Uterus (tissue), 4 donors: ENCODE measurements around the gene BTBD19. TPM values are rescaled to one million over a fixed set of nuclear protein-coding genes. Genes with fewer than 3 reads are reported as not detected.
A peak's percentile ranks its signal among the peaks of the same experiment; 100 is the strongest.
"Not testable (repeated sequence)": the region's sequence is repeated elsewhere in the genome, so short reads cannot be mapped to it uniquely, and the experiment has no call there.

Experiments used
- DNase-seq, 2 donors: peaks; one replicate each; pipeline ENCODE4 v3.0.0-alpha.2; 2019 to 2020
- H3K27ac ChIP-seq, 2 donors: fragments of 200-600 bp; sonication (generic); 1 replicate in 1 of 2; 2 replicates in 1 of 2; pipeline ENCODE4 v1.5.1; 2016 to 2018
- H3K27me3 ChIP-seq, 2 donors: fragments of 200-600 bp; sonication (generic); one replicate each; pipeline ENCODE4 v1.5.1; 2018 to 2019; ENCODE audit warnings: control low read depth in 1 of 2
- H3K36me3 ChIP-seq, 2 donors: fragments of 200-600 bp; sonication (generic); one replicate each; pipeline ENCODE4 v1.5.1; 2019; ENCODE audit warnings: control low read depth in 1 of 2
- H3K4me1 ChIP-seq, 2 donors: fragments of 200-600 bp; sonication (generic); one replicate each; pipeline ENCODE4 v1.5.1; 2018 to 2019; ENCODE audit warnings: control low read depth in 1 of 2
- H3K4me3 ChIP-seq, 2 donors: fragments of 200-600 bp; sonication (generic); 1 replicate in 1 of 2; 2 replicates in 1 of 2; pipeline ENCODE4 v1.5.1; 2018 to 2019; ENCODE audit warnings: mild to moderate bottlenecking in 1 of 2
- H3K9me3 ChIP-seq, 2 donors: fragments of 200-600 bp; sonication (generic); one replicate each; pipeline ENCODE4 v1.5.1; 2019; ENCODE audit warnings: control low read depth in 1 of 2
- CTCF ChIP-seq, 4 experiments: fragments of 200-600 bp in 2 of 4; fragments of 450-650 bp in 2 of 4; sonication (generic) in 2 of 4; IDR thresholded peaks; one replicate each; pipeline ENCODE4 v1.5.1; 2016 to 2019; ENCODE audit warnings: antibody characterized with exemption in 4 of 4, mild to moderate bottlenecking in 2 of 4, moderate library complexity in 1 of 4
- POLR2A ChIP-seq, 2 donors: fragments of 450-650 bp; IDR thresholded peaks; one replicate each; pipeline ENCODE4 v1.6.1; 2016; ENCODE audit warnings: antibody characterized with exemption in 2 of 2, mild to moderate bottlenecking in 1 of 2, moderate library complexity in 1 of 2
- intact Hi-C: fragments of 100-400 bp; cut with DNase I; formaldehyde crosslinking; loops from one replicate; pipeline ENCODE4 v1.15.1; 2023; ENCODE audit warnings: low total_unique reads
- total RNA-seq, 4 donors: library from RNA; depleted of rRNA in 3 of 4; stranded (reverse); fragments of >200 nt in 3 of 4; gene quantifications; one replicate each; pipeline versions ENCODE4 v1.1.0 to v1.2.4, GENCODE V29; 2014 to 2023
- donor health status: DM: yes; HTN: yes; CAD: no.

The BTBD19 gene
- total RNA-seq, 4 donors from 2014 or later: 3.8 to 41.9 (median 6.6) TPM

GRCh38 chr1:44831516-44831915 lies 23.2 kb downstream of the BTBD19 start:
- H3K4me3 ChIP-seq: no peak overlapping the region
- TF ChIP-seq CTCF (IDR thresholded peaks at IDR 0.05) (no peak), POLR2A (IDR thresholded peaks at IDR 0.05) (no peak)
- intact Hi-C loops: loop anchor here (10.0 kb wide), 1 partner anchor 47 kb away; the partner anchor contains the start of gene BEST4
- no peak for DNase-seq
- no peak overlapping the region for H3K27ac ChIP-seq
- H3K4me1 ChIP-seq: no peaks in the 10 kb centered on the region
- H3K36me3 ChIP-seq: no peaks in the 10 kb centered on the region
- no peaks in the 10 kb centered on the region for H3K27me3 ChIP-seq
- H3K9me3 ChIP-seq: no peaks in the 10 kb centered on the region

- no peaks in the 10 kb centered on the region for H3K9me3 ChIP-seq
- no peak overlapping the region for H3K4me3 ChIP-seq
- no peak overlapping the region for H3K27ac ChIP-seq
- no peak for DNase-seq
- TF ChIP-seq CTCF (IDR thresholded peaks at IDR 0.05): no peak
- no peak for TF ChIP-seq POLR2A (IDR thresholded peaks at IDR 0.05)
- intact Hi-C loops: loop anchor here (10.0 kb wide), 1 partner anchor 47 kb away; the partner anchor contains the start of gene BEST4
- H3K36me3 ChIP-seq: no peaks in the 10 kb centered on the region
- no peaks in the 10 kb centered on the region for H3K4me1 ChIP-seq
- no peaks in the 10 kb centered on the region for H3K27me3 ChIP-seq
These were observed 23.9 kb downstream of the BTBD19 start for GRCh38 chr1:44832056-44832705.

GRCh38 chr1:44834328-44834727 lies 26.0 kb downstream of the BTBD19 start:
- Histone ChIP-seq H3K36me3 (no peaks in the 10 kb centered on the region), H3K4me3 (no peak overlapping the region), H3K27me3 (no peaks in the 10 kb centered on the region), H3K9me3 (no peaks in the 10 kb centered on the region), H3K4me1 (no peaks in the 10 kb centered on the region), H3K27ac (no peak overlapping the region)
- intact Hi-C loops: loop anchor here (10.0 kb wide), 1 partner anchor 50 kb away; the partner anchor contains the start of gene BEST4
- no peak for DNase-seq
- no peak for TF ChIP-seq POLR2A (IDR thresholded peaks at IDR 0.05)
- no peak for TF ChIP-seq CTCF (IDR thresholded peaks at IDR 0.05)

GRCh38 chr1:44835738-44836675 lies 27.7 kb downstream of the BTBD19 start:
- Histone ChIP-seq H3K27ac (peak overlapping the region in 1 of 2 donors; percentile 26), H3K4me3 (no peak overlapping the region), H3K9me3 (no peaks in the 10 kb centered on the region), H3K36me3 (no peaks in the 10 kb centered on the region), H3K4me1 (no peaks in the 10 kb centered on the region), H3K27me3 (no peaks in the 10 kb centered on the region)
- peak; percentile 85 for DNase-seq
- intact Hi-C loops: loop anchor here (10.0 kb wide), 1 partner anchor 51 kb away; the partner anchor contains the start of gene BEST4
- peak; percentile 76 to 80 (median 79) for TF ChIP-seq CTCF (IDR thresholded peaks at IDR 0.05)
- TF ChIP-seq POLR2A (IDR thresholded peaks at IDR 0.05): no peak

- intact Hi-C loops: loop anchor here (10.0 kb wide), 1 partner anchor 53 kb away; the partner anchor contains the start of gene BEST4
- not testable (repeated sequence) for H3K4me1 ChIP-seq, H3K4me3 ChIP-seq, DNase-seq, H3K9me3 ChIP-seq, H3K36me3 ChIP-seq, H3K27ac ChIP-seq, H3K27me3 ChIP-seq
These were observed 30.0 kb downstream of the BTBD19 start for GRCh38 chr1:44838294-44838693.
